ENCODE results near the gene CAMK1D. TPM values are rescaled to one million over a fixed set of nuclear protein-coding genes. Genes with fewer than 3 reads are reported as not detected.
"Not testable (repeated sequence)": the region's sequence is repeated elsewhere in the genome, so short reads cannot be mapped to it uniquely, and the experiment has no call there.

The CAMK1D gene
- polyA plus RNA-seq, 1 experiment: 1.1 TPM

- Histone ChIP-seq H3K27me3 (ENCODE audit: control insufficient read depth, insufficient read depth, low read length) (no peaks in the 10 kb centered on the region), H3K36me3 (ENCODE audit: control insufficient read depth, insufficient read depth, low read length) (no peaks in the 10 kb centered on the region), H3K4me3 (ENCODE audit: low read depth, low read length) (no peak overlapping the region)
- ChIA-PET CTCF (interaction anchor here (1.3 kb wide), 1 partner anchor 9 kb away, joined by 5 read pairs; no protein-coding TSS in a partner anchor), POLR2A (no interaction called here)
- TF ChIP-seq CTCF (IDR thresholded peaks at IDR 0.05; ENCODE audit: insufficient read depth, low read depth, low read length): no peak
- DNase-seq (ENCODE audit: low read depth): peak; percentile 28
These were observed 371.1 kb downstream of the CAMK1D start for GRCh38 chr10:12720217-12720981.

GRCh38 chr10:12721334-12721733 lies 372.0 kb downstream of the CAMK1D start:
- ChIA-PET POLR2A (no interaction called here), CTCF (no interaction called here)
- TF ChIP-seq CTCF (IDR thresholded peaks at IDR 0.05; ENCODE audit: insufficient read depth, low read depth, low read length): no peak
- no peaks in the 10 kb centered on the region for H3K36me3 ChIP-seq (ENCODE audit: control insufficient read depth, insufficient read depth, low read length)
- H3K27me3 ChIP-seq (ENCODE audit: control insufficient read depth, insufficient read depth, low read length): no peaks in the 10 kb centered on the region
- no peak overlapping the region for H3K4me3 ChIP-seq (ENCODE audit: low read depth, low read length)
- DNase-seq (ENCODE audit: low read depth): no peak

GRCh38 chr10:12723220-12723619 lies 373.9 kb downstream of the CAMK1D start:
- ChIA-PET POLR2A (no interaction called here), CTCF (no interaction called here)
- TF ChIP-seq CTCF (IDR thresholded peaks at IDR 0.05; ENCODE audit: insufficient read depth, low read depth, low read length): no peak
- Histone ChIP-seq H3K4me3 (ENCODE audit: low read depth, low read length) (no peak overlapping the region), H3K36me3 (ENCODE audit: control insufficient read depth, insufficient read depth, low read length) (no peaks in the 10 kb centered on the region), H3K27me3 (ENCODE audit: control insufficient read depth, insufficient read depth, low read length) (no peaks in the 10 kb centered on the region)
- DNase-seq (ENCODE audit: low read depth): no peak

DNA sequence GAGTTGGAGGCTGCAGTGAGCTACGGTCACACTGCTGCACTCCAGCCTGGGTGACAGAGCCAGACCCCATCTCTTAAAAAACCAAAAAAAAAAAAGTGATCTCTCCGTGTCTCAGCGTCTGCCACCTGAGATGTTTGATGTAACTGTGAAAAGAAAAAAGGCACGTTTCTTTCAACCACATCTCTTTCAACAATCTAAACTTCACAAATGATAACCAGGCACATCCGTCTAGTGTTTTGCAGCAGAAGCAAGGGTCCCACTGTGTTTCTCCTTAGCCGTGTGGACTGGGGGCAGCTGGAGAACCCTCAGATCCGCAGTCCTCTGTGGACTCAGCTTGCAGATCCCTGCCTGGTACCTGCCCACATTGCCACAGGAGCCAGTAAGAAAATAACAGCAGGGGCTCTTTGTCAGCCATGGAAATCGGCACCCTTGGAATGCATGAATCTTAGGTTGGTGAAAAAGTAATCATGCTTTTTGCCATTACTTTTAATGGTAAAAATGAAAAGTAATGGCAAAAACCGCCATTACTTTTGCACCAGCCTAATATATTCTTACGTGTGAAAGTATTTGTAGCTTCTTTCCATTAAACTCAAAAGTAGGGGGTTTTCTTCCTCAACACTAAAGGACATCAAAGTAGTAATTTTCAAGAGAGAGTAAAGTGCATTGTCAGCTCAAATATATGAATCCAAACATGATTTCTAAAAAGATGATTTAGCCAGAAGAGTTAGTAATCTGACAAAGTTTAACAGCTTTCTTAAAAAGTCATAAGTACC lies 375.6 kb downstream of the CAMK1D start:
- Histone ChIP-seq H3K36me3 (ENCODE audit: control insufficient read depth, insufficient read depth, low read length) (no peaks in the 10 kb centered on the region), H3K4me3 (ENCODE audit: low read depth, low read length) (no peak overlapping the region), H3K27me3 (ENCODE audit: control insufficient read depth, insufficient read depth, low read length) (no peaks in the 10 kb centered on the region)
- CTCF ChIA-PET: interaction anchor here (0.9 to 1.6 kb wide), 2 partner anchors 15 to 510 kb away, joined by 4 to 9 read pairs; no protein-coding TSS in a partner anchor
- POLR2A ChIA-PET: no interaction called here
- TF ChIP-seq CTCF (IDR thresholded peaks at IDR 0.05; ENCODE audit: insufficient read depth, low read depth, low read length): no peak
- DNase-seq (ENCODE audit: low read depth): no peak

DNA sequence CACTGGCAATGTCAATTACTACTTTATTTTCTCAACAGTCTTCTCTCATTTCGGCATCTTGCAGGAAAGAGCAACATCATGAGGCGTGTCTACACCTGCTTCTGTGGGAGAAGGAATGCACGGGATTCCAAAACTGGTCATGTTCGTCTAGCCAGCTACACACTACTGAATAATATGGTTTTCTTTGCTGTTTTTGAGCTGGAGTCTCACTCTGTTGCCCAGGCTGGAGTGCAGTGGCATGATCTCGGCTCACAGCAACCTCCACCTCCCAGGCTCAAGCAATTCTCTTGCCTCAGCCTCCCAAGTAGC lies 376.2 kb downstream of the CAMK1D start:
- DNase-seq (ENCODE audit: low read depth); H3K36me3 ChIP-seq (ENCODE audit: control insufficient read depth, insufficient read depth, low read length); POLR2A ChIA-PET; H3K4me3 ChIP-seq (ENCODE audit: low read depth, low read length); H3K27me3 ChIP-seq (ENCODE audit: control insufficient read depth, insufficient read depth, low read length): not testable (repeated sequence)
- CTCF ChIA-PET: interaction anchor here (0.9 to 1.6 kb wide), 2 partner anchors 15 to 511 kb away, joined by 4 to 9 read pairs; no protein-coding TSS in a partner anchor
